NCI-H2196 (cell line): ENCODE measurements around the gene PCLO.
A peak's percentile ranks its signal among the peaks of the same experiment; 100 is the strongest.
"Not testable (repeated sequence)": the region's sequence is repeated elsewhere in the genome, so short reads cannot be mapped to it uniquely, and the experiment has no call there.

Experiments used
- DNase-seq: peaks from one replicate; lab custom pipeline; 2025; ENCODE audit not compliant: unreplicated experiment; lab: John Stamatoyannopoulos, UW

The PCLO gene

DNA sequence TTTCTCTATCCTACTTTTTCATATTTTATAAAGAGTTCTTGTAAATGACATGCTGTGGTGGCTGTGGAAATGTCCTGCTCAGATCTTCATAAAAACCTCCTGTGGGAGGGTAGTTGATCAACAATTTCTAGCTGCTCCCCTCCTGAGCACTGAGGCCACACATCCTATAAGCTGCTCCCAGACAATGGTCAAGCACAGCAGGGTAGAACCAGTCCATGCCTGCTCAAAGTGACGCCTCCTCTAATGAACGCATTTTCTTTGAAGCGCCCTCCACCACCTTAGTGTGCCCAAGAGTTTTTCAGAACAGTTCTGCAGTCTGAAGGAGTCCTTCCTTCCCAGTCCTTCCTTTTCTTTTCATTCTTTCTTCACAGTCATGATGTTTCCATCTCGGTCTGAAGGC, 420.5 kb downstream of the PCLO start:
- DNase-seq, result no peak

DNA sequence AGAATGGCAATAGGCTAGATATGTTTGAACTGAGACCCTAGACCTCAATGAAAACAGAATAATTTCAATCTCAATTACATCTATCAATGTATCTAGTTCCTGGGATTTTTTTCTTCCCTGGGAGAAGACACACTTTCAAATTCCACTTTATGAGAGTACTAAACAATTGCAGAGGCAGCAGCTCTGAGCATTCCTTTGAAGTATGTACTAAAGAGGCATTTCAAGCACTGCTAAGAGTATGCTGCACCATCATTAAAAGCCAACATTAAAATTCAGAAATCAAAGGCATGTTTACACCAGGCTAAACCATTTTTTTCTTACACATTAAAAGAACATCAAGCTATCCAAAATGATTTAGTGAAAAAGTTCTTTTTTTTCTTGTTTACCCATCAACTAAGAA, 421.2 kb downstream of the PCLO start:
- DNase-seq, result no peak

DNA sequence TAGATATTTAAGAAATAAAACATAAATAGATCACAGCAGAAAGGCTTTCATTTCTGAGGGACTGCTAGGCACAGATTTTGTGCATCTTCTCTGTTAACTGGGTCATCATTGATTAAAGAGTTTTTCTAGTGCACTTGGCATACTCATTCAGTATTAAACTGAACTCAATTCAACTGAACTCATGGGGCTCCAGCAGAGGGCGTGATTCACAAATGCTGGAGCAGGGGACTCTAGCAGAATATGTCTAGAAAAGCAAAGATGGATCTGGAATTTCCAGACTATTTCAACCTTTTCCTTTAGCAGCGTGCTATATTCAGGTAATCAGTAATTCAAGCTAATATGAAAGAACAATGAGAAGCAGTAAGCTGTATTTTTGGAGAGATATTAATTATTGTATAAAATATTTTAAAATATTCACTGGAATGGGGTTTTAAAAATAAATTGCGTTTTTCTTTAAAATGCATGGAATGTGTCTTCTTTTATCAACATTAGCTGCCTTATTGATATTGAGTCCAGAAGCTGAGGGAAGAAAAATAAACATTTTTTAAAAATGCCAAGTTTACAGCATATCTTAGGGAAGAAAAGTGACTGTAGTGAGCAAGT, 422.3 kb downstream of the PCLO start:
- DNase-seq, result peak; percentile 68

DNA sequence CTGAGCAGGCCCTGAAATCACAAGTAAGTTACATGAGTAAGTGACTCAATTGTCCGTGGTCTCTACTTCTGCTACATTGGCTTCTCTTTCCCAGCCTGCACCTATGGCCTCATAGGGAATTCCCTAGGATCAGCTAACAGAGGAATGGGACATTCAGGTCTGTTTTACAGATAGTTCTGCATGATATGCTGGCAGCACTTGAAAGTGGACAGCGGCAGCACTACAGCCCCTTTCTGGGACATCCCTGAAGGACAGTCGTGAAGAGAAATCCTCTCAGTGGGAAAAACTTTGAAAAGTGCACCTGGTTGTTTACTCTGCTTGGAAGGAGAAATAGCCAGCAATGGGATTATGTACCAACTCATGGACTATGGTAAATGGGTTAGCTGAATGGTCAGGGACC, 426.1 kb downstream of the PCLO start:
- DNase-seq, result no peak

DNA sequence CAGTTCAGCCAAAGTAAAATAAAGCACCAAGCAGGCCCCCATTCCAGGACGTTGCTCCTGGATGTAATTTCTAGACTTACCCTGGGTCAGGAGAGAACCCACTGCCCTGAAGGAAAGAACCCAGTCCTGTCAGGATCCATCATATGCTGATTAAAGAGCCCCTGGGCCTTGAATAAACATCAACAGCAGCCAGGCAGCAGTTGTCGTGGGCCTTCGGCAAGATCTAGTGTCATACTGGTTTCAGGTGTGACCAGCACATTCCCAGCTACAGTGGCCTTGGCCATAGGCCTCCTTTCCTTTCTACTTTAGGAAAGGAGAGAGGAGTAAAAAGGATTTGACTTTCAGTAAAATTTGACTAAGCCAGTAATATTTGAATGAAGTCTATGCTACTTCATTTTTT, 430.0 kb downstream of the PCLO start:
- no peak for DNase-seq

DNA sequence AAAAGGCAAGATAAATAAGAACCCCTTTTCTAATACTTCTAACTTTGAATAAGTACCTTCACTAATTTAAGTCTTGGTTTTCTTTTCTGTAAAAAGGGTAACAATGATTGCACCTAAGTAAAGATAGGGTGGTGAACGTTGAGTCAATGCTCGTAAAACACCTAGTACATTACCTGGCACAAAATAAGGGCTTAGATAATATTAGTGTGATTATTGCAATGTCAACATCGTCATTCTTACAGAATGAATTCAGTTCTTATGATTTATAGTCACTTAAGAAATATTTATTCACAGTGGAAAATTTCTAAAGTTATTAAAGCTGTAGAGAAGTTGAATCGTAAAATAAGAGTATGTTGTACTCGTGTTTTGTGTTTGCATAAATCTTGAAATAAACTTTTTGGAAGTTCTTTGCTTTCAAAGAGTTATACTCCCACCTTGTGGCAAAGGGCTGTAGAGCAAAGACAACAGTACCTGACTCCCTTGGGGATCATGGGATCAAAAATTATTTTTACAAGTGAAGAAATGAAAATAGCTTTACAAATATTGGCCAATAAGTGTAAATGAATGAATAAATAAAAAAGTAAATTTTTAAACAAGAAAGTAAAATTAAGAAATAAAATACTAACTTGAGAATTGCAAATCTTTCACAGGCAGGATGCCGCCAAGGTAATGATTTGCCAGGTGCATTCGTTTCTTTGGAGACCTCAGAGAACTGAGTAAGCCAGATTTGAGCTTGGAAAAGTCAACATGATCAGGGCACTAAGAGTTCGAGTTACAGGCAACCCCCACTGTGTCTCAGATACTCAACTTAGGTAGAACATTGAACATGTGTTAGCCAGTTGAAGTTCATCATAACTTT, 433.3 kb downstream of the PCLO start:
- peak; percentile 20 for DNase-seq

DNA sequence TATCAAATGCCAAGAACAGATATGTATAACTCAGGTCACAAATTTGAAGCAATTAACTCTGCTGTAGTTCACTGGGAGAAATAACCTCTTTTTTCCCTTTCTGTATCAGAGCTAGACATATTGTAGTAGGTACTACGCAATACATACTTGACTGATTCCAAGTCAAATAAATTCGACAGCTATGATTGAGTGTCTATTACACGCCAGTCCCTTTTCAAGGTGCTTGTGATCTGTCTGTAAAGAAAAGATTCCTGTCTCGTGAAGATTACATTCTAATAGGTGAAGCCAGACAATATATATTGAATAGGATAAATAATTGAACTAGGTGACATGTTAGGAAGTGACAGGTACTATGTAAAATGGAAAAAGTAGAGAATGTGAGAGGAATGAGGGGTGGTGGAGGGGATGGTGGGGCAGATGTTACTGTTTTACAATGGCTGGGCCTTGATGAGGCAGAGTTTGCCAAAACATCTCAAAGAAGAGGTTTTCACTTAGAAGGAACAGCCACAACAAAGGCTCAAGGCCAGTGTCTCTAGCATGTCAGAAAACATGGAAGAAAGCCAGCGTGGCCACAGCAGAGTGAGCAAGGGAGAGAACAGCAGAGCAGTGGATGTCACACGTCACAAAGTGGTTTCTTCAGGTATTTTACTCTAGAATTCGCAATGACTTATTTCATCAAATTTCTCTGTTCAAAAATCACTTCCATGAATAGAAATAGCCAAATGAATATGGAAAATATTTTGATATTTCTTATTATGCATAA, 436.5 kb downstream of the PCLO start:
- DNase-seq, result peak; percentile 23

DNA sequence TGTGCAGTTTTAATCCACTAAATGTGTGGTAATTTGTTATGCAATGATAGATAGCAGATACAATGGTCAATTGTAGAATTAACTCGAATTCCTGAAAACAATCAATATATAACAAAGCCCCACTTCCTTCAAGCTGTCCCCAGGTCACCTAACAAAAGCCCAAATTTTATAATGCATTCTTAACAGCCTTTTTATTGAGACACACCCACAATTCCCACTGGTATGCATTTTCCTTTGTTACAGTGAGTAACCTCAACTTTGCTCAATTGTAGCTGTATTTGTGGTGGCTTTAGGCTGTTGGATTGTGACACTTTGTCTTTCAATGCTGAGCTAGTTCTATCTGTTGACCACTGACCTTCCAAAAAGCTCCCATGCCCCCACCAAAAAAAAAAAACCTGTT, 439.3 kb downstream of the PCLO start:
- no peak for DNase-seq

DNA sequence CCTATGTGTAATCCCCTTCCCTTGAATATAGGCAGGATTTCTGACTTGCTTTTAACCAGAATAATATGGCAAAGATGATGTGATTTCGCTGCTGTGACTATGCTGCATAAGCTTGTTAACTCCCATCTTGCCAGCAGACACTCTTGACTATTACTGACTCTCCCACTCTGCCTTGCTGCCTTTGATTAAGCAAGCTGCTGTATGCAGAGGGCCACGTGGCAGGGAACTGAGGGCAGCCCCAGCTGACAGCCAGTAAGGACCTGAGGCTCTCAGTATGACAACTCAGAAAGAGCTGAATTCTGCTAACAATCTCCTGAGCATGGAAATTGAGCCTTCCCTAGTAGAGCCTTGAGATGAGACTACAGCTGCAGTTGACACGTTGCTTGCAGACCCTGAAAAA, 439.7 kb downstream of the PCLO start:
- DNase-seq, result no peak

DNA sequence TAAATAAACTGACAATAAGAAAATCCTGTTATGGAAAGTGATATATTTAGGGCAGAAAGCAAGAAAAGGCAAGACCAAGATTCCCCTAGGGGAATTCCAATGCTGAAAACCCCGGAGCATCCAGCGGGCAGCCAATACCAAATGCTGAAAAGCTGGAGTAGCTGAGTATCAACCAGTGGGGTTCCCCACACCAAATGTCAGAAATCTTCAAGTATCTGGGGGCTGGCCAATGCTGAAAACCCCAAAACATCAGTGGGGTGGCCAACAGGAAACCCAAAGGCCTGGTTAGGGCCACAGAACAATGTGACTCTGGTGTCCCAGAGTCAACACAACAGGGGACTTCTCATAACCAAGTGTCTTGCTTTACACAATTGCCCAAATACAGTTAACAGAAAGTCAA, 447.3 kb downstream of the PCLO start:
- DNase-seq, result no peak

DNA sequence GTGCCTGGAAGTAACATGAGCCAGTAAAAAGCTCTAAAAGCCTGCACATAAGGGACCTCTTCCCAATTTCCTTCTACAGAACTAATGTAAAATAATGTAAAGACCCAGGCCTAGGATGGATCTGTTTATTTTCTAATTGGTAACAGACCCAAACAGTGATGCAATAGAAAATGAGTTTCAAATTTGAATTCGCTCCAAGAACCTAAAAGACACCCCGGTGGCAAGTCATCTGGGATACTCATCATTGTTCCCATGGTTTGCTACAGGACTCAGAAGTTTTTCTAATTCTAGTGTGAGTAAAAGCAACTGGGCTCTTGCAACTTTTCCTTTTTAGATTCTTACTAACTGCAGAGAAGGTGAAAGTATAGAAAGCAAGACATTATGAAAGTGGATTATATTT, 447.8 kb downstream of the PCLO start:
- DNase-seq, result no peak

DNA sequence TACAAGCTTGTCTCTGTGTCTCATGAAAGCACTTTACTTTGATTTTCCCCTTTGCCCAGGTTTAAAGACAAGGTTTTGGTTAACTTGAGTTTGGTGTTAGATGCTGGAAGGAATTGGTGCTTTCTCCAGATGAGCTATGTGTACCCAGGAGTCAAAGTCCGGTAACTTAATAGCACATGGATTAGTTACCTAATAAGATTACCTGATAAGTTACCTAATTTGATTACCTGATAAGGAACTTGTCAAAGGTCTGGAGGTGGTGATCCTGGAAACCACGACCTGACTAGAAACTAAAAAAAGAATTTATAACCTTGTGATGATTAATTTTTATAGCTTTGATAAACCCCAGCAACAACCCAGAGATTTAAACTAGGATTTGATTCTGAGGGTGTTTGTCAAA, 449.2 kb downstream of the PCLO start:
- DNase-seq, result no peak

DNA sequence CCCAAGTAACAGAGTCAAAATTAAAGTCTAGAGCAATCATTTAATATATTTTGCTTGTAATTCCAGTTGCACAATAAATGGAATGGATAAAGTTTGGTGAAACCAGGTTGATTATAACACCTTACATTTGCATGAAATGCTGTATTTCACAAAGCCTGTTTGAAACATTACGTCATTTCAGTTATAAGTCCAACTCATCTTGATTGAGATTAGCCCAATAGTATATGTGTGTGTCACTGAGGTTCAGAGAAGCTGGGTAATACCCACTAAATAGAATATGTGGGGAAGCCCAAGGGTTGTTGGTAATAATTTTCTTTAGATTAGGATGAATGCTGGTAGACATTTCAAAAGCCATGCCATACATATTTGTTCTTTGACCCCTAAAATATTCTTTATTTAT, 456.3 kb downstream of the PCLO start:
- DNase-seq, result not testable (repeated sequence)

DNA sequence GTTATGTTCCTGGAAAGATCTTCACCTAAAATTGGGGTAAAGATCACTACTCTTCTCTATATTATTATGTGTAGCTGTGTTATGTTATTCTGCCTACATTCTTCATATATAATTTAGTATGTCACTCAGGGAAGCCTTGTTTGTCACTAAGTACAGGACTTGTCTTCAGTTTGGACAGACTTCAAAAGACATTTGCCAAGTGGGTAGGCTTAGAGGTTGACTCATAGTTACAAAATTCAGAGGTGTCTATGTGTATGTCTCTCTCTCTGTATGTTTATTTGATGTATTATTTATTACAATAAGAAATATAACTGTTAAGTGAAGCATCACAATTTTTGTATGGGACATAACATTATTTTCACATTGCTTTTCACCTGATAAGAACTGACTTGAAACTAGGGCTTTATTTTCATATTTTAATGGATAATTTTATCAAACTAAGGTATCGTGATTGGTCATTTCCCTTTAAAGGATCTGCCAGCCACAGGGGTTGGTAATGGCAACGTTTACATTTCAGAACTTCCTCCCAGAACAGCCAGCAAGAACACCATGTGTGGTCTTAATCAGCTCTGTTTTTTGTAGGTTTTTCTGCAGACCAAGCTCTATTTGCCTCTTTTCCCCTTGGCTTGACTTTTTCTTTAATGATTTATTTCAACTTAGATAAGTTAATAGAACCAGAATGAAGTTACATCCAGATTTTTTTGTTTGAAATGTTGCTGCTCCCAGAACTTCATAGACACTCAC, 457.0 kb downstream of the PCLO start:
- no peak for DNase-seq

DNA sequence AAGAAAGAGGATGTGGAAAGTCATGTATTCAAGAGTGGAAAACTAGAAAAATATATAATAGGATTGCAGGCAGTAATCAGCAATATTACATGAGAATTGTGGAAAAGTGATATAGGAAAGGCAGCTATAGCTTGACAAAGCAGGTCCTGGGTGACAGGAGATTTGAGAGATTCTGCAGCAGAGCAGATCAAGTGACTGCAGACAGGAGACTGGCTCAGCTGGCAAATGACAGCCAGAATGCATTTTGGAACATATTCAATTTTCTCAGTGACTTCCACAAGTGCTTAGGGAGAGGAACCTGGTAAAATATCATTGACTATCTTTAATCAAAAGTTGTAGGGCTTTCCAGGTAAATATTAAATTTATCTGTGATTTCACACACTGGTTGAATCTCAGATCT, 458.6 kb downstream of the PCLO start:
- no peak for DNase-seq
